Psoas muscle (tissue), 8 donors: ENCODE data around the gene CCDC188. TPM values are rescaled to one million over a fixed set of nuclear protein-coding genes. Genes with fewer than 3 reads are reported as not detected.

Experiments used
- ATAC-seq, 4 donors: fragments of 200-7000 bp; cut with Tn5 transposase; one replicate each; pipeline ENCODE4 v1.9.1; 2020; ENCODE audit warnings: moderate library complexity in 3 of 4, mild to moderate bottlenecking in 2 of 4
- DNase-seq, 2 donors: peaks; one replicate each; pipeline ENCODE4 v3.0.0-alpha.2; 2020
- H3K27ac ChIP-seq: fragments of 200-600 bp; one replicate; pipeline ENCODE4 v1.8.0; 2022
- H3K27me3 ChIP-seq, 3 donors: fragments of 200-600 bp in 1 of 3; one replicate each; pipeline versions ENCODE4 v1.6.1 to v1.8.0; 2013 to 2022; ENCODE audit warnings: low read length in 2 of 3, mild to moderate bottlenecking in 2 of 3, moderate library complexity in 1 of 3; ENCODE audit not compliant: insufficient read depth in 3 of 3
- H3K36me3 ChIP-seq, 2 donors: fragments of 200-600 bp in 1 of 2; one replicate each; pipeline versions ENCODE4 v1.6.1 to v1.8.0; 2013 to 2022; ENCODE audit warnings: low read depth in 1 of 2, mild to moderate bottlenecking in 1 of 2, moderate library complexity in 1 of 2; ENCODE audit not compliant: insufficient read depth in 1 of 2
- H3K4me1 ChIP-seq: fragments of 200-600 bp; one replicate; pipeline ENCODE4 v1.8.0; 2022
- H3K4me3 ChIP-seq: fragments of 200-600 bp; one replicate; pipeline ENCODE4 v1.8.0; 2022; ENCODE audit warnings: mild to moderate bottlenecking
- H3K9me3 ChIP-seq: fragments of 200-600 bp; one replicate; pipeline ENCODE4 v1.8.0; 2022
- CTCF ChIP-seq: fragments of 200-600 bp; IDR thresholded peaks from one replicate; pipeline ENCODE4 v1.8.0; 2022; ENCODE audit warnings: antibody characterized with exemption
- WGBS, 3 donors: extraction: QIAGEN DNeasy Blood & Tissue Kit; methylation state at CpG; one replicate each; pipeline versions ENCODE4 v1.1.6 to v1.1.7; 2013; 5-methylcytosine and 5-hydroxymethylcytosine counted together
- intact Hi-C, 2 donors: fragments of 100-400 bp; cut with DNase I; formaldehyde crosslinking; loops; one replicate each; pipeline versions ENCODE4 v1.11.0 to v1.14.2; 2022
- polyA plus RNA-seq, 3 donors: library from polyadenylated mRNA; stranded (reverse); fragments of 200-250 nt; gene quantifications; one replicate each; pipeline ENCODE4 v1.2.3, GENCODE V29; 2013
- total RNA-seq, 4 donors: library from RNA; stranded (reverse); fragmentation: NEBNext Ultra II Directional in 2 of 4; extraction: Animal tissue kit (Norgen Biotek cat#: 25700) in 2 of 4; gene quantifications; one replicate each; pipeline versions ENCODE4 v1.2.1 to v1.2.4, GENCODE V29; 2021 to 2023
- donor health status: healthy with polysubstance abuse.
- donor health status: DM: no; HTN: no; CAD: no; lungs with moderate emphysema.
- donor health status: Bipolar disorder and iron deficiency.
- donor health status: healthy.
- donor health status: DM: yes; HTN: yes; CAD: no.
- donor health status: DM: no; HTN: no; CAD: no.
- donor health status: DM: no; HTN: no; CAD: no.
- donor health status: DM: yes; HTN: yes; CAD: no.

CCDC188 gene
- total and polyA plus RNA-seq, 7 donors, result 0.09 to 0.38 (median 0.17) TPM; not detected in 2

GRCh38 chr22:20121856-20122415, 28.9 kb downstream of the CCDC188 start:
- ATAC-seq, result no peak
- no peak overlapping the region for H3K27ac ChIP-seq
- no peak for TF ChIP-seq CTCF
- H3K9me3 ChIP-seq, result no peaks in the 10 kb centered on the region
- H3K36me3 ChIP-seq, result peaks cover 0 to 62% of the 10 kb centered on the region in 2 donors
- H3K4me1 ChIP-seq, result peaks cover 16% of the 10 kb centered on the region
- no peak overlapping the region for H3K4me3 ChIP-seq
- no peaks in the 10 kb centered on the region for H3K27me3 ChIP-seq
- WGBS, 3 donors, result 91 to 95% (median 91%) methylated on average over 22 of the region's 22 CpGs
- intact Hi-C loops, result no loop called here
- DNase-seq, result peak in 1 of 2 donors; percentile 22

GRCh38 chr22:20118300-20119020, 32.4 kb downstream of the CCDC188 start:
- no peak for TF ChIP-seq CTCF
- peak overlapping the region; percentile 86 for H3K27ac ChIP-seq
- WGBS, 3 donors, result 21 to 24% (median 22%) methylated on average over 8 of the region's 8 CpGs
- no peaks in the 10 kb centered on the region for H3K9me3 ChIP-seq
- H3K36me3 ChIP-seq, result peaks cover 0 to 52% of the 10 kb centered on the region in 2 donors
- peak overlapping the region; percentile 92 for H3K4me3 ChIP-seq
- ATAC-seq (no peak), DNase-seq (peak; percentile 3 to 31)
- peaks cover 30% of the 10 kb centered on the region for H3K4me1 ChIP-seq
- no peaks in the 10 kb centered on the region for H3K27me3 ChIP-seq
- intact Hi-C loops, result loop anchor here (5.0 kb wide), 2 partner anchors 36 to 96 kb away; partner anchors contain the start of genes DGCR8 (in 1 of the 2) and TANGO2 (in 1 of the 2)

- ATAC-seq, result no peak
- DNase-seq, result peak; percentile 47 to 63
- Histone ChIP-seq H3K4me1 (peaks cover 30% of the 10 kb centered on the region), H3K36me3 (peaks cover 0 to 58% of the 10 kb centered on the region in 2 donors), H3K4me3 (peak overlapping the region; percentile 92), H3K27me3 (no peaks in the 10 kb centered on the region), H3K27ac (peak overlapping the region; percentile 86), H3K9me3 (no peaks in the 10 kb centered on the region)
- 0 to 2% (median 1%) methylated on average over 32 to 66 of the region's 66 CpGs for WGBS, 3 donors
- intact Hi-C loops, result loop anchor here (5.0 kb wide), 2 partner anchors 35 to 95 kb away; partner anchors contain the start of genes DGCR8 (in 1 of the 2) and TANGO2 (in 1 of the 2)
- TF ChIP-seq CTCF, result no peak
Measured at GRCh38 chr22:20117633-20118299, 33.1 kb downstream of the CCDC188 start.

GRCh38 chr22:20116951-20117632, 33.8 kb downstream of the CCDC188 start, which contains the start of gene TRMT2A:
TRMT2A (minus strand) TSS chr22:20117226; CDS start chr22:20116906, 320 bp downstream.
- Histone ChIP-seq H3K27me3 (no peaks in the 10 kb centered on the region), H3K27ac (peak within 1 kb of the TSS; percentile 86), H3K4me3 (peak within 1 kb of the TSS; percentile 92), H3K36me3 (peaks cover 5 to 61% of the 10 kb centered on the region in 2 donors), H3K4me1 (peaks cover 30% of the 10 kb centered on the region), H3K9me3 (no peaks in the 10 kb centered on the region)
- TF ChIP-seq CTCF, result no peak
- DNase-seq (peak; percentile 99), ATAC-seq (peak; percentile 91 to 93 (median 92))
- intact Hi-C loops, result loop anchor here (5.0 kb wide), 2 partner anchors 35 to 95 kb away; partner anchors contain the start of genes DGCR8 (in 1 of the 2) and TANGO2 (in 1 of the 2)
- 0 to 1% (median 0%) methylated on average over 50 to 88 of the region's 88 CpGs for WGBS, 3 donors
